ENCODE data around the gene UVRAG.

GRCh38 chr11:76048763-76049162 is 233.8 kb downstream of the UVRAG start:
- TF ChIP-seq YY1 (IDR thresholded peaks at IDR 0.05; ENCODE audit: low read depth) (no peak), RAD21 (IDR thresholded peaks at IDR 0.05; ENCODE audit: low read depth) (no peak), TAF1 (IDR thresholded peaks at IDR 0.05; ENCODE audit: low read depth) (no peak), EGR1 (IDR thresholded peaks at IDR 0.05) (no peak)

All from Ishikawa (cell line).